GM10847 (cell line): Measurements from ENCODE around the gene TPRG1L.

Experiments
- POLR2A ChIP-seq: IDR thresholded peaks from 2 replicates; pipeline ENCODE4 v1.6.1; 2011; ENCODE audit not compliant: insufficient read length; ENCODE audit errors: extremely low read depth

Gene TPRG1L

GRCh38 chr1:3656450-3657095 lies 31.8 kb downstream of the TPRG1L start:
- no peak for TF ChIP-seq POLR2A

- TF ChIP-seq POLR2A: no peak
These were observed 32.3 kb downstream of the TPRG1L start for GRCh38 chr1:3657096-3657475.

GRCh38 chr1:3657578-3658230 lies 32.9 kb downstream of the TPRG1L start:
- TF ChIP-seq POLR2A: no peak

GRCh38 chr1:3658231-3658615 lies 33.4 kb downstream of the TPRG1L start:
- no peak for TF ChIP-seq POLR2A

- no peak for TF ChIP-seq POLR2A
These were observed 34.3 kb downstream of the TPRG1L start for GRCh38 chr1:3659093-3659492.

- no peak for TF ChIP-seq POLR2A
These were observed 35.9 kb downstream of the TPRG1L start for GRCh38 chr1:3660704-3661103.

GRCh38 chr1:3661631-3662030 lies 36.8 kb downstream of the TPRG1L start:
- TF ChIP-seq POLR2A: no peak

- TF ChIP-seq POLR2A: no peak
These were observed 37.4 kb downstream of the TPRG1L start for GRCh38 chr1:3662080-3662671.

GRCh38 chr1:3663999-3664699 lies 39.3 kb downstream of the TPRG1L start:
- no peak for TF ChIP-seq POLR2A

- TF ChIP-seq POLR2A: no peak
These were observed 40.0 kb downstream of the TPRG1L start for GRCh38 chr1:3664700-3665375.

- TF ChIP-seq POLR2A: no peak
These were observed 43.3 kb downstream of the TPRG1L start for GRCh38 chr1:3668148-3668547.

- no peak for TF ChIP-seq POLR2A
These were observed 43.9 kb downstream of the TPRG1L start for GRCh38 chr1:3668585-3669300.

- TF ChIP-seq POLR2A: no peak
These were observed 44.6 kb downstream of the TPRG1L start for GRCh38 chr1:3669421-3669821.

GRCh38 chr1:3669971-3670431 lies 45.2 kb downstream of the TPRG1L start:
- no peak for TF ChIP-seq POLR2A

- TF ChIP-seq POLR2A: no peak
These were observed 46.0 kb downstream of the TPRG1L start for GRCh38 chr1:3670823-3671265.
